LNCAP (cell line): ENCODE results near the gene C3orf49.

Source experiments
- CTCF ChIP-seq: fragments of 450-650 bp; IDR thresholded peaks from 2 replicates; pipeline ENCODE4 v1.5.1; 2017; ENCODE audit warnings: mild to moderate bottlenecking

Gene C3orf49

GRCh38 chr3:63886858-63887257 is 67.8 kb downstream of the C3orf49 start:
- TF ChIP-seq CTCF: no peak

- TF ChIP-seq CTCF: no peak
Observed at GRCh38 chr3:63891518-63891917, 72.4 kb downstream of the C3orf49 start.

GRCh38 chr3:63892773-63893352 is 73.8 kb downstream of the C3orf49 start:
- TF ChIP-seq CTCF: no peak

- TF ChIP-seq CTCF: no peak
Observed at GRCh38 chr3:63895422-63896189, 76.5 kb downstream of the C3orf49 start.

- no peak for TF ChIP-seq CTCF
Observed at GRCh38 chr3:63896332-63897030, 77.4 kb downstream of the C3orf49 start.
